GM19351 (cell line): ENCODE measurements around the gene PCGF3.
"Not testable (repeated sequence)": the region's sequence is repeated elsewhere in the genome, so short reads cannot be mapped to it uniquely, and the experiment has no call there.

ENCODE experiments used
- ATAC-seq: cut with Tn5 transposase; IDR thresholded peaks from one replicate; pipeline ENCODE4 v1.9.1; 2021; ENCODE audit warnings: mild to moderate bottlenecking, moderate library complexity; ENCODE audit not compliant: unreplicated experiment

Gene PCGF3

DNA sequence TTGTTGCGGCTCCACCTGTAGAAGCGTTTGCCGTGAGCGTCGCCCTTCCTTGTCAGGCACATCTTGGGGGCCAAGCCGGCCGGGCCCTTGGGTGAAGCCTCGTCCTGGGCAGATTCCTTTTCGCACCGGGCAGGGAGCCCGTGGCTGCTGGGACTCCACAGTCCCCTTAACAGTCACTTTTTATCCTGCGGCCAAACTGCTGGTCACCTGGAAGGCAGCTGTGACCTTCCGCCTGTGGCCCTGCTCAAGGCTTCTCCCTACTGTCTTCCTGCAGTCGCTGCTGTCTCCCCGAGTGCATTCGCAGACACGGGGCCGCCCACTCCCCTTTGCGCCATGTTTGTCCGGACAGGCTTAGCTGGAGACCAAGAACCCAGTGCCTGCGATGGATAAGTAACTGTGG, 55.0 kb downstream of the PCGF3 start:
- no peak for ATAC-seq

DNA sequence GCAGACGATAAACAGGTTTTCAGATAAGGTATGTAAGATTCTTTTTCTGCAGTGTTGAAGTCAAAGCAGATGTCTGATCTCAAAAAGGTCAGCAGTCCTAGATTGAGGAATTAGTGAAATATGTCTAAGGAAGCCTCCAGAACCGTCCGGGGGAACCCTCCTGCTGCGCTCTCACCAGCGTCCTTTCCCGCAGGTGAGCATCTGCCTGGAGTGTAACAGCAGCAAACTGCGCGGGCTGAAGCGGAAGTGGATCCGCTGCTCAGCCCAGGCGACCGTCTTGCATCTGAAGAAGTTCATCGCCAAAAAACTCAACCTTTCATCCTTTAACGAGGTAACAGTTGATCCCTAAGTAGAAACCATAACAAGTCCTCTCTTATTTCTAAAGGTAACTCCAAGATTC, 55.5 kb downstream of the PCGF3 start:
- no peak for ATAC-seq

DNA sequence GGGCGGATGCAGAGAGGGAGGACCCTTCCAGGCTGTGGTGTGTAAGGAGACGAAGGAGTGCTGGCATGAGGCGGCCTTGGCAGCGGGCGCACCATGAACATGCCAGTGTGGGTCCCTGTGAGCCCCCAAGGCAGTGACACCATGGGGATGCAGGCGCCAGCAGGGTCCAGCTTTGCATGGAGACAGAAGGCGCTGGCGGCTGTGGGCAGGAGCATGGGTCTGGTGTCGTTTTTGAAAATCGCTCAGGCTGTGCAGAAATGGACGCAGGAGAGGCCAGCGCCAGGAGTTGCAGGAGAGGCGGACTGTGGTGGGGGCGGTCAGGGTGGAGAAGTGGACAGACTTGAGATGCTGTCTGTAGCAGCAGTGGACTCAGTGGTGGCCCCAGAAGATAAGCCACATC, 56.1 kb downstream of the PCGF3 start:
- ATAC-seq: no peak

DNA sequence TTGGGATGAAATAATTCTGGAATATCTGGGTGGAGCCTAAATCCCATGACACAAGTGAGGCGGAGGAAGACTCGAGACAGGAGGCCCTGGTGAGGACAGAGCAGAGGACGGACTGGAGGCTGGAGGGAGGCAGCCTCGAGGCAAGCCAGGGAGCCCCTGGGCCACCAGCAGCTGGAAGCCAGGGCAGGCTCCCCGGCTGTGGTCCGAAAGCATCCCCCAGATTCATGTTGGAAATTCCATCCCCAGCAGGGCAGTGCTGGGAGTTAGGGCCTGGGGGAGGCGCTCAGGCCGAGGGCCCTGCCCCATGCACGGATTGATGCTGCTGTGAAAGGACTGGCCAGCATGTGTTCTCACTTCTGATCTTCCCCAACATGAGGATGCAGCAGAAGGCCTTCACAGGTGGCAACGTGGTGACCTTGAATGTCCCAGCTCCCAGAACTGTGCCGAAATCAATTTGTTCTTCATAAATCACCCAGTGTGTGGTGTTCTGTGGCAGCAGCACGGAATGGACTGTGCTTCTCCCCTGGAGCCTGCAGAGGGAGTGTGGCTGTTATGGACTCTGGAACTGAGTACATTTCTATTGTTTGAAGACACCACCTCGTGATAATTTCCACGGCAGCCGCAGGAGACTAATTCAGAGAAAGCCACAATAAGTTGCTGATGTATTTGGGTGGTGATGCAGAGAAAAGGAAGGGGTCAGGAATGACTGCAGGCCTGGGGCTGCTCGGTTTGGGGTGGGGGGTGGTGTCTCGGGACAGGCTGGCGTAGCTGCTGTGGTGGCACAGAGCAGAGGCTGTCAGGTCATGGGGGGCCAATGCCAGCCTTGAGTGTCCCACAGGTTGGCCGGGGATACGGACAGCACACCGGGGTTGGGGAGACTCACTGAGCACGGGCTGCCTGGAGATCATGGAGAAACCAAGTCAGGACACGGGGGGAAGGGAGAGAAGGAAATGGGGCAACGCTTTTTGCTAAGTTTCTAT, 56.9 kb downstream of the PCGF3 start:
- no peak for ATAC-seq

DNA sequence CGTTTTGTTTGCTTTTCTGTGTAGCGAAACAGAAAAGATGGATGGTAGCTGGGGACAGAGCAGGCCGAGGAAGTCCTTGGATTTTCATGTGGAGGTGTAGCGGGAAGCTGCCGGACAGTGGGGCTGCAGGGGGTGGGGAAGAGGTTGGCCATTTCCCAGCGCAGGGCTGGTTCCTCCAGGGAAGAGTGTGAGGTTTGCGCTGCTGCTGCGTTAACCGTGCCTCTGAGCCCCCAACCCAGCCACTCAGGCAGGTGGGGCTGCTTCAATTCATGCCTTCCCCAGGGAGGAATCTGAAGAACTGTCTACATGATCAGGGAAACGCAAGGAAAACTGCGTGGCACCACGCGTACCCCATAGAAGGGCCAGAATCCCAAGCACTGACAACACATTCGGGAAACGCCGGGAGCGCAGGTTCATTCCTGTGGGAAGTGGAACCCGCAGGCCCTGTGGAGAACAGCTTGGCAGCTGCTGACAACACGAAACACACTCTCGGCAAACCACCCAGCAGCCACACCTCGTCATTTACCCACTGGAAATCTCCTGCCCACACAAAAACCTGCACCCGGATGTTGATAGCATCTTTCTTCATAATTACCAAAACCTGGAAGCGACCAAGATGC, 57.7 kb downstream of the PCGF3 start:
- ATAC-seq: no peak

DNA sequence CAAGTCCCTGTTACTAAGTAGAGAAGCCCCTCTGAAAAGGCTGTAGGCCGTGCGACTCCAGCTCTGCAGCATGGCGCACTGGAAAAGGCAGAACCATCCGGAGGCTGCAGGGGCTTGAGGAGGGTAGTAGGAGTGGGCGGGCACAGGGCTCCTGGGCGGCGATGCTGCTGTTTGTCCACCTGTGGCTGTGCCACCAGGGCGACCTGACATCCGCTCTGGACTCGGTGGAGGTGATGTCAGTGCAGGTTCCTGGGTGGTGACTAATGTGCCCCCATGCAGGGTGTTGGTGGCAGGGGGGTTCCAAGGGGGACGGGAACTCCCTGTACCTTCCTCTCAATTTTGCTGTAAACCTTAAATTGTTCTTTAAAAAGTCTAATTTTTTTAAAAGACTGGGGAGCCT, 58.3 kb downstream of the PCGF3 start:
- no peak for ATAC-seq

DNA sequence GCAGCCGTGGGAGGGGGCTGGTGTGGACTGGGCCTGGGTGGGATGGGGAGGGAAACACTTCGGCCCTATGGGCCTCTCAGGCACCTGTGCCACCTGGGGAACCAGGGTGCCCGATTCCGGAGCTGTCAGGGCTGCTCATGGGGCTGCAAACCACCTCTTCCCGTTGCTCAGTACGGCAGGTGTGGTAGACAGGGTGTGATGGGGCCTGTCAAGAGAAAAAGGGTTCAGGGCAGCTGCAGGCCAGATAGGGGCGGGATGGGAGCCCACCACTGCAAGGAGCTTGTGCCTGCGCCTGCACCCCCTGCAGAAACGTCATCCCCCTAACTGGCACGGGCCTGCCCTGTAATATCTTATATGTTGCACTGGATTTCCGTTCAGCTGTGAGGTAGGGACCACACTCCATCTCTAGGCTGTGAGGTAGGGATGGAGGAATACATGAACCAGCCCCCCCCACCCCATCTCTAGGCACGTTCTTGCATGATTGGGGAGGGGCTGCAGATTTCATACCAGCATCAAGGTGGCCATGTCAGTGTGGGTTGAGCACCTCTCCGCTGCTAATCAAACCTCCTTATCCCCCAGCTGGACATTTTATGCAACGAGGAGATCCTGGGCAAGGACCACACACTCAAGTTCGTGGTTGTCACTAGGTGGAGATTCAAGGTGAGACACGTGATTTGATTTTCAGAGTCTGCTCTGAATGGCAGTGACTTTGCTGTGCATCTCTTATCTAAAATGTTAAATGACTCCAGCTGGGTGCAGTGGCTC, 59.0 kb downstream of the PCGF3 start:
- ATAC-seq: no peak

DNA sequence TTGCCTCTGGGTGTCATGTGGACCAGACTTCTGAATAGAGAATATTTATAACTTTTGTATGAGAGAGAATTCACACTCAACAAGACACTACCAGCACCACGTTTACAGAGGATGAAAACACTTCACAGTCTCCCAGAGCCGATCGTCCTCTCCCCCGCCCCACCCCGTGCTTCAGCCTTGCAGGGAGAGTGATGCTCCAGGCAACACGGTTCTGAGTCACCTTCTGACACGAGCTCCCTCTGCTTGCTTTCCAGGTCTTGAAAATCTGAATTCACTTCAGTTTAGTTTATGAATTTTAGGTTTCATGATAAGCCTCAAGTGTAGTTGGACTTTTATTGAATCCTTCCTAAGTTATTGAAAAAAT, 60.5 kb downstream of the PCGF3 start:
- no peak for ATAC-seq

DNA sequence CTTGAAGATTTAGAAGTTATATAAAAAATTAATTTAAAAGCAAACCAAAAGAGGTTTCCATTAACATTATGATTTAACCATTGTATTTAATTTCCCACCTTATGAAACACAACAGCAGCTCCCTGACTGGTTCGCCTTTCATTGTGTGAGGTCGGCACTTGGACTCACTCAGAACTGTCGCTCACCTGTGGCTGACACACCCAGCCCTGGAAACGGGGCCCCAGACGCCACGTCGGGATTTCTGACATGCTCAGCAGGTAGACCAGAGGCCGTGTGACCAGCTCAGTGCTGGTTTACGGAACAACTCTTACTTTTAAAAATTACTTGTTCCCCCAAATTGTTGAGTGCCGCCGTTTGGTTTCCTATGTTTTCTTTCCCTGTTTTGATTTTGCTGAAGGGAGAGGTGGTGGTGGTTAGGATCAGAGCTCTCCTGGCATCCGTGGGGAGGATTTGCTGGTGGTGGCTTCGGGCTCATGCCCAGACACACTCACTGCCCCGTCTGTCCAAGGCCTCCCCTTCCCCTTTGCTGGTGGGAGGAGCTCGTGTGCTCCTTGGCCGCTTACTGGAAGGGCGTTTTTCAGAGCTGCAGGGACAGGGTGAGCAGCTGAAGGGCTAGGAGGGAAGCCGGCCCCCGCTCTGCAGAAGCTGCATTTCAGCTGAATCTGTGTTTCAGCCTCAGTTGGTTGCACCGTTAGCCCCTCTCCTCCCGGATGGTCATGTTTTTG, 61.1 kb downstream of the PCGF3 start:
- no peak for ATAC-seq

DNA sequence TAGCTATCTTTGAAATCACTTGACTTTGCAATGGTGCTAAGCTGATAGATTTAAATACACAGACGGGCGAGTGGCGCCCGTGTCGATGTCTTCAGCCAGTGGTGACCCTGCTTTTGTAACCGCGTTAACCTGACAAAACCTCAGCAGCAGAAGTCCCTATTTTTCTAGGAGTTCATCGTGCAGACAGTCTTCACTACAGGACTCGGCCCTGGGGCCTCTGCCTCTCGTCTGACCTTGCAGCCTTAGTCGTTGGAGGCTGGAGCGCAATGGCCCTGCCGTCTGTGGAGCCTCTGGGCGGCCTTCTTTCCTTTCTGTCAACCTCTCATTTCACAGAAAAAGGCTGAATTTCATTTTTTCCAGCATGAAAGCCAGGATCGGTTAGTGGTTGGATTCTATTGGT, 62.4 kb downstream of the PCGF3 start:
- ATAC-seq: no peak

DNA sequence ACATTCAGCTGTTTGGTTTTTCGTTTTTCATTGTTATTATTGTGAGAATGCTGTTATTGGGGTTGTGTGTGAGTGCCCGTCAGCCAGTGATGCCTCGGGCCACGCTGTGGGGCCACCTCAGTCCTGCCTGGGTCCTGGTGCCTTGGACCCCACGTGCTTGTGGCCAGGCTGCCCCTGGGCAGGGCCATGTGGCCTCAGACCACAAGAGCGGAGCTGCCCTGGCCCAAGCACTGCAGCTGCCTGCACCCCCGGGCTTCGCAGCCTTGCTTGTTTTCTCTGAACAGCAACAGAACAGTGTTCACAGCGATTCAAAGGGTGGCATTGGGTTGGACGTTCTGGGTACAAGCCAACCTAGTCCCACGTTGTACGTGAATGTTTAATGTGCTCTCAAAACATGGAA, 63.4 kb downstream of the PCGF3 start:
- ATAC-seq: no peak

DNA sequence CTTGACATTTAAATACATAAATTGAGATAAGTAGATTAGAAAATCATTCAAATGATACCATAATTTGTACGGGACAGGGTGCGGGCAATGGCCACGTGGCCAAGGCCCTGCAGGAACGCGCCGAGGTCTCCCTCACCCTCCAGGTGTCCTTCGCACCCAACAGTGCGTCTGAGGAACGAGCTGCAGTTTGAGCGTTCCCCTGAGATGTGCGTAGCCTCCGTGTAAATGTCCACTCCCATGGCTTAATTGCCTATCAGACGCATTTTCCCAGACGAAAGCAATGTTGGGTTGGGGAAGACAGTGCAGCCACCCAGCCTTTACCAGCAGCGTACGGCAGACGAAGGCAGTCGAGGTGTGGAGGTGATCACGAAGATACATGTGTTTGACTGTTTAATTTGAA, 63.9 kb downstream of the PCGF3 start:
- no peak for ATAC-seq

DNA sequence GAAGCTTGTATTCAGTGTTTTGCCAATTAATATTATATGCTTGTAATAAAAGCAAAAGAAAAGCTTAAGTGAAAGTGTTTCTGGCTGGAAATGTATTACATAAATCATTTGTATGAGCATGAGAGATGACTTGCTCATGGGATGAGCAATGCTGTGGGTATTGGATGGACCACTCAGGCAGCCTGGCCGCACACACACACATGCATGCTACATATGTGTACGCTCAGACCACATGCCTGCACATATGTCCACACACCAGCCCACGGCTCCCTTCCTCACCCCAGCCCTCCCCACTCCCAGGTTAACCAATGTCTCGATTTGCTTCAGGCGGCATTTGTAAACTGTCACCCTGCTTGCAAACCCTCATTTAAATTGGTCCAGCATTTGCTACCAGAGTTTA, 64.4 kb downstream of the PCGF3 start:
- ATAC-seq: no peak

DNA sequence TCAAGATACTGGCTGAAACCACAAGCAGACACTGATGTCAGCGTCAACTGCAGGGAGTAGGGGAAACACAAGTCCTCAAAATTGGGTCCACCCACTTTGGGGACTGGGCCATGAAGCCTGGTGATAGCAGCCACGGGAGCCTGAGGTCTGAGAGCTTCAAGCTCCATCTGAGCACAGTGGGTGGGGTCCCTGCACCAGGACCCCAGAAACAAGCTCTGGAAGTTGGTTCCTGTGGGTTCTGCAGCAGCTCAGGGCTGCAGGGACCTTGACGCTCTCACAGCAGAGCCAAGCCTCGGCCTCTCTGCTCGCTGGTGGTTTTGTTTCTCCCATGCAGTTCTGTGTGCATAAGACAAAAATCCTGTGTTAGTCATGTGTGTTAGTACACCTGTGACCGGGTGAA, 65.8 kb downstream of the PCGF3 start:
- no peak for ATAC-seq

DNA sequence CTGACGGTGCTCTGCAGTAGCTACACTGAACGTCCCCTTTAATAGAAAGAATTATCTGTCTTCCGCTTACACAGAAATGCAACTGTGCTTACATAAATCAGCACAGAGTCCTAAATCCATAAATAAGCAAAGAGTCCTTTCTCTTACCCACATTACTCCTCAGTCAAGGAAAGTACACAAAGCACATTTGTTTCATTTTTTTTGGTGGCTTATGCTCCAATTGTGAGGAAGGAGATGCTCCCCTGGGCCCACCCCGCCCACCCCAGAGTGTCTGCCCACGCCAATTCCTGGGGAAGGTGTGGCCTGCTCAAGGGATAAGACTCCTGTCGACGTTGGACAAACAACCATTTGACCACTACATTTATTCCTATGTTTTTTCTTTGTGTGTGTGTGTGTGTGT, 66.5 kb downstream of the PCGF3 start:
- ATAC-seq: no peak

DNA sequence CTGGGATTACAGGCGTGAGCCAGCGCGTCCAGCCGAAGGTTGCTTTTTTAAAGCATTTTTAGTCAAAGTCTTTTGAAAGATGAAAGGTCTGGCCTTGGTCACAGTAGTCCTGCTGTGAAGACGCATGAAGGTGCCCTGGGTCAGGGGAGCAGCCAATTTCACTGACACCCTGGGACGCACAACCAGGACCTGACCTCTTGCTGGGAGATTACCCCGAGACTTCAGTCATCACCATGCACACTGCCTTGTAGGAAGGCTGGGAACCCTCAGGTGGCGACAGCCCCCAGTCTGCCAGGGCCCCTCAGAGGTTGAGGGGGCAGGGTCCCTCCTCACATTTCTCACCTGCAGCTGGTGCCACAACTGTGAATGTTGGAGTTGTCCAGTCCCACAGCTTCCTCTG, 67.1 kb downstream of the PCGF3 start:
- ATAC-seq: no peak

DNA sequence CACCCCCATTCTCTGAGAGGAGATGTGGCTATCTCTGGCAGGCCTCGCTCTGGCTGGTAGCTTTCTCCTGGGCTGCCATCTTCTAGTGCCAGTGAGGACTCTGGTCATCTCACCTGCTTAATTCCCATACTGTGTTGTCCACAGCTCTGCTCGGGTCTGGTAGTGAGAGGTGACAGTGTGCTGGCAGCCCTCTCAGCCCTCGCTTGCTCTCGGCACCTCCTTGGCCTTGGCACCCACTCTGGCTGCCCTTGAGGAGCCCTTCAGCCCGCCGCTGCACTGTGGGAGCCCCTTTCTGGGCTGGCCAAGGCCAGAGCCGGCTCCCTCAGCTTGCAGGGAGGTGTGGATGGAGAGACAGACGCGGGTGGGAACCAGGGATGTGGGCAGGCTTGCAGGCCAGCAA, 67.6 kb downstream of the PCGF3 start:
- no peak for ATAC-seq

DNA sequence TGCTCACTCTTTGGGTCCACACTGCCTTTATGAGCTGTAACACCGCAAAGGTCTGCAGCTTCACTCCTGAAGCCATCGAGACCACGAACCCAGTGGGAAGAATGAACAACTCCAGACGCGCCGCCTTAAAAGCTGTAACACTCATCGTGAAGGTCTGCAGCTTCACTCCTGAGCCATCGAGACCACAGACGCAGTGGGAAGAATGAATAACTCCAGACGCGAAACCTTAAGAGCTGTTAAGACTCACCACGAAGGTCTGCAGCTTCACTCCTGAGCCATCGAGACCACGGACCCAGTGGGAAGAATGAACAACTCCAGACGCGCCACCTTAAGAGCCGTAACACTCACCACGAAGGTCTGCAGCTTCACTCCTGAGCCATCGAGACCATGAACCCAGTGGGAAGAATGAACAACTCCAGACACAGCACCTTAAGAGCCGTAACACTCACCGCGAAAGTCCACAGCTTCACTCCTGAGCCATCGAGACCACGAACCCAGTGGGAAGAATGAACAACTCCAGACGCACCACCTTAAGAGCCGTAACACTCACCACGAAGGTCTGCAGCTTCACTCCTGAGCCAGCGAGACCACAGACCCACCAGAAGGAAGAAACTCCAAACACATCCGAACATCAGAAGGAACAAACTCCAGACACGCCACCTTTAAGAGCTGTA, 68.9 kb downstream of the PCGF3 start:
- not testable (repeated sequence) for ATAC-seq

DNA sequence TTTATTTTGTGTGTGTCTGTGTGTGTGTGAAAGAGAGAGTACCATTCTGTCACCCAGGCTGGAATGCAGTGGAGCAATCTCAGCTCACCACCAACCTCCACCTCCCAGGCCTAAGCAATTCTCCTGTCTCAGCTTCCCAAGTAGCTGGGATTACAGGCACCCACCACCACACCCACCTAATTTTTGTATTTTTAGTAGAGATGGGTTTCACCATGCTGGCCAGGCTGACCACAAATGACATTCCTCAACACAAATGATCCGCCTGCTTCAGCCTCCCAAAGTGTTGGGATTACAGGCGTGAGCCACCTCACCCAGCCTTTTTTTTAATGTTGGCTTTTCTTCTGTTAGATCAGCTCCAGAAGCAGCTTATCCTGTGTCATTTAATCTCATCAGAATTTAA, 69.9 kb downstream of the PCGF3 start:
- not testable (repeated sequence) for ATAC-seq

DNA sequence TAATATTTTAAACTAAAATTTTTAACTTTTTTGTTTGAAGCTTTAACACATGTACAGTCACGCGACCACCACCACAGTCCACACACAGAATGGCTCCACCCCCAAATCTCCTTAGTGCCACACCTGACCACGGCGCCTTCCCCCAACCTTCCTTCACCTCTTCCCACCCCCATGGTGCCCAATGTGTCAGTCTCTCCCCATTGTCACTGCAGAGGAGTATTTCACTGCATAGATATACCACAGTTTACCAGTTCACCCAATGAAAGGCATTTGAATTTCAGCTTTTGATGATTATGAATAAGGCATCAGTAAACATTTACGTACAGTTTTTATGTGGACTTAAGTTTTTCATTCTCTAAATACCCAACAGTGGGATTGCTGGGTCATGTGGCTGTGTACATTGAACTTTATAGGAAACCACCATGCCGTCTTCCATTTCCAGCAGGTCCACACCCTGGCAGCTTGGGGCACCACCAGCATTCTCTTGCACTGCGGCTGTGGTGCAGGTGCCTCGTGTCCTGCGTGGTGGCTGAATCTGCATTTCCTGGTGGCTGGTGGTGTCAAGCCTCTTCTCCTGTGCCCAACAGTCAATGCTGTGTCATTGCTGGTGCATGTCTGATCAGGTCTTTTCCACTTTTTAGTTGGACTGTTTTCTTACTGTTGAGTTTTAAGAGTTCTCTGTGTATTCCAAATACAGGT, 71.3 kb downstream of the PCGF3 start:
- ATAC-seq: no peak
